Measurements from ENCODE around the gene TBX15.

Gene TBX15

DNA sequence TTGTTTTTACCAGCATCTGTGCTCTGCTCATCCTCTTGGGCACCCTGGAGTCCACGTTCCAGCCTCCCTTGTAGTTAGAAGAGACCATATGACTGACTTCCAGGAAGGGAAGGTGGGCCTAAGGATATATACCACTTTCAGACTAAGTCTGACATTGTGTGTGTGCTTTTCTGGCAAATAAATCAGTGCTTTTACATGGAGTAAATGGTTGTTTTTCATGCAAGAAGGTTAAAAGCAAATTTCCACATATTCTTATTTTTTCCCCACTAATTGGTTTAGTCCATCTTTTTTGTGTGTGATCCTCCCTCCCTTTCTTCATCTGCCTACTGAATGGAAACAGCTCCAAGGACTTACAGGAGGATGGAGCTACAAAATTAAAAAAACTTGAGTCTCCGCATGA lies 119.8 kb downstream of the TBX15 start:
- H3F3A ChIP-seq (ENCODE audit: control insufficient read depth, insufficient read depth) = no peaks in the 10 kb centered on the region
- no peaks in the 10 kb centered on the region for H3K9me3 ChIP-seq (ENCODE audit: control insufficient read depth, insufficient read depth, low read length)
- TF ChIP-seq, protein P1, sequence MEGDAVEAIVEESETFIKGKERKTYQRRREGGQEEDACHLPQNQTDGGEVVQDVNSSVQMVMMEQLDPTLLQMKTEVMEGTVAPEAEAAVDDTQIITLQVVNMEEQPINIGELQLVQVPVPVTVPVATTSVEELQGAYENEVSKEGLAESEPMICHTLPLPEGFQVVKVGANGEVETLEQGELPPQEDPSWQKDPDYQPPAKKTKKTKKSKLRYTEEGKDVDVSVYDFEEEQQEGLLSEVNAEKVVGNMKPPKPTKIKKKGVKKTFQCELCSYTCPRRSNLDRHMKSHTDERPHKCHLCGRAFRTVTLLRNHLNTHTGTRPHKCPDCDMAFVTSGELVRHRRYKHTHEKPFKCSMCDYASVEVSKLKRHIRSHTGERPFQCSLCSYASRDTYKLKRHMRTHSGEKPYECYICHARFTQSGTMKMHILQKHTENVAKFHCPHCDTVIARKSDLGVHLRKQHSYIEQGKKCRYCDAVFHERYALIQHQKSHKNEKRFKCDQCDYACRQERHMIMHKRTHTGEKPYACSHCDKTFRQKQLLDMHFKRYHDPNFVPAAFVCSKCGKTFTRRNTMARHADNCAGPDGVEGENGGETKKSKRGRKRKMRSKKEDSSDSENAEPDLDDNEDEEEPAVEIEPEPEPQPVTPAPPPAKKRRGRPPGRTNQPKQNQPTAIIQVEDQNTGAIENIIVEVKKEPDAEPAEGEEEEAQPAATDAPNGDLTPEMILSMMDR (IDR thresholded peaks at IDR 0.05; ENCODE audit: low read depth, low read length, poor library complexity, severe bottlenecking) = no peak
- no peak for TF ChIP-seq EZH2phosphoT487 (IDR thresholded peaks at IDR 0.05; ENCODE audit: borderline replicate concordance, low read length)
- no peaks in the 10 kb centered on the region for H4K20me1 ChIP-seq (ENCODE audit: control insufficient read depth, insufficient read depth, low read depth, low read length)
- H3K4me1 ChIP-seq (ENCODE audit: control insufficient read depth, low read length) = no peaks in the 10 kb centered on the region
- no peak overlapping the region for H3K27ac ChIP-seq (ENCODE audit: low read depth, low read length)
- H3K36me3 ChIP-seq (ENCODE audit: control insufficient read depth, low read length) = no peaks in the 10 kb centered on the region
- no peaks in the 10 kb centered on the region for H3K9me2 ChIP-seq (replicated peaks; ENCODE audit: control insufficient read depth, low read length)
- no peaks in the 10 kb centered on the region for H3K27me3 ChIP-seq (ENCODE audit: control insufficient read depth, low read length)
- no peaks in the 10 kb centered on the region for H3K79me2 ChIP-seq (ENCODE audit: control insufficient read depth, low read length)
- no peak overlapping the region for H3K4me2 ChIP-seq (ENCODE audit: low read length)
- H3K4me3 ChIP-seq (ENCODE audit: low read length) = no peak overlapping the region

DNA sequence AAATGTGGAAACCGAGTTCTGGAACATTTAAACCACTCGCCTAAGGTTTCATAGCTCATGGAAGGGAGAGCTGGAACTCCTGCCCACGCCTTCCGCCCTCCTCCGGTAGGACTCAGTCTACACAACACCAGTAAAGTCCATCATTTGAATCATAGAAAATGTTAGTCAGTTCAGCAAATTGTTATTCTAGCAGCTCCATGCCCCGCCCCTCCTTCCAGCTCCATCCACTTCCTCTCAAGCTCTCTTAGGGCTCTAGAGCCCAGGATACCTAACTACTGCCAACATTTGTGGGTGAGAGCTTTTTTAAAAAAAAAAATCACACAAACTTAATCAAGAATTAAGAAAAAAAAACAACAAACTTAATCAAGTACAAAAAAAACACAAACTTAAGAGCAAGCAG lies 121.8 kb downstream of the TBX15 start:
- H3F3A ChIP-seq (ENCODE audit: control insufficient read depth, insufficient read depth) = no peaks in the 10 kb centered on the region
- no peak overlapping the region for H3K4me3 ChIP-seq (ENCODE audit: low read length)
- H3K4me2 ChIP-seq (ENCODE audit: low read length) = no peak overlapping the region
- TF ChIP-seq, protein P1 (IDR thresholded peaks at IDR 0.05; ENCODE audit: low read depth, low read length, poor library complexity, severe bottlenecking) = no peak
- no peak for TF ChIP-seq EZH2phosphoT487 (IDR thresholded peaks at IDR 0.05; ENCODE audit: borderline replicate concordance, low read length)
- H4K20me1 ChIP-seq (ENCODE audit: control insufficient read depth, insufficient read depth, low read depth, low read length) = no peaks in the 10 kb centered on the region
- H3K9me3 ChIP-seq (ENCODE audit: control insufficient read depth, insufficient read depth, low read length) = no peaks in the 10 kb centered on the region
- no peaks in the 10 kb centered on the region for H3K27me3 ChIP-seq (ENCODE audit: control insufficient read depth, low read length)
- no peaks in the 10 kb centered on the region for H3K9me2 ChIP-seq (replicated peaks; ENCODE audit: control insufficient read depth, low read length)
- H3K36me3 ChIP-seq (ENCODE audit: control insufficient read depth, low read length) = no peaks in the 10 kb centered on the region
- H3K79me2 ChIP-seq (ENCODE audit: control insufficient read depth, low read length) = no peaks in the 10 kb centered on the region
- H3K4me1 ChIP-seq (ENCODE audit: control insufficient read depth, low read length) = no peaks in the 10 kb centered on the region
- H3K27ac ChIP-seq (ENCODE audit: low read depth, low read length) = no peak overlapping the region

DNA sequence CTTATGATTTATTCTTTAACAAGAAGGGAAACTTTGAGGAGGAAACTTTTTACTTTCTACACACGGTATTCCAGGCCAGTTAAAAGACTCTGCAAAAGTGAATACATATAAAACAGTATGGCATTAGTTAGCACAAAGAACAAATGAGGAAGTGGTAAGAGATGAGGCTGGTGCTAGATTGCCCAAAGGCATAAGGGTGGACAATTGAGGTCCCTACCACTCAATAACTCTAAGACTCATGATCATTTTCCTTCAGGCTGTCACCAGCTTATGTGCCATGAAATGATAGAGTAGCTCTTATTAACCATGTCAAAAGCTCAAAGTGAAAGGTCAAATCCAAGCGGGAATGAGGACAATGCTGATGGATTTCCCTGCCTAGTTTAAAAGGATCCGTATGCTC lies 124.5 kb downstream of the TBX15 start:
- H4K20me1 ChIP-seq (ENCODE audit: control insufficient read depth, insufficient read depth, low read depth, low read length) = no peaks in the 10 kb centered on the region
- H3K4me3 ChIP-seq (ENCODE audit: low read length) = no peak overlapping the region
- no peaks in the 10 kb centered on the region for H3K79me2 ChIP-seq (ENCODE audit: control insufficient read depth, low read length)
- H3K9me3 ChIP-seq (ENCODE audit: control insufficient read depth, insufficient read depth, low read length) = no peaks in the 10 kb centered on the region
- no peak for TF ChIP-seq EZH2phosphoT487 (IDR thresholded peaks at IDR 0.05; ENCODE audit: borderline replicate concordance, low read length)
- TF ChIP-seq, protein P1 (IDR thresholded peaks at IDR 0.05; ENCODE audit: low read depth, low read length, poor library complexity, severe bottlenecking) = no peak
- H3F3A ChIP-seq (ENCODE audit: control insufficient read depth, insufficient read depth) = no peaks in the 10 kb centered on the region
- no peaks in the 10 kb centered on the region for H3K27me3 ChIP-seq (ENCODE audit: control insufficient read depth, low read length)
- H3K9me2 ChIP-seq (replicated peaks; ENCODE audit: control insufficient read depth, low read length) = no peaks in the 10 kb centered on the region
- no peak overlapping the region for H3K4me2 ChIP-seq (ENCODE audit: low read length)
- H3K36me3 ChIP-seq (ENCODE audit: control insufficient read depth, low read length) = no peaks in the 10 kb centered on the region
- H3K27ac ChIP-seq (ENCODE audit: low read depth, low read length) = no peak overlapping the region
- H3K4me1 ChIP-seq (ENCODE audit: control insufficient read depth, low read length) = no peaks in the 10 kb centered on the region

DNA sequence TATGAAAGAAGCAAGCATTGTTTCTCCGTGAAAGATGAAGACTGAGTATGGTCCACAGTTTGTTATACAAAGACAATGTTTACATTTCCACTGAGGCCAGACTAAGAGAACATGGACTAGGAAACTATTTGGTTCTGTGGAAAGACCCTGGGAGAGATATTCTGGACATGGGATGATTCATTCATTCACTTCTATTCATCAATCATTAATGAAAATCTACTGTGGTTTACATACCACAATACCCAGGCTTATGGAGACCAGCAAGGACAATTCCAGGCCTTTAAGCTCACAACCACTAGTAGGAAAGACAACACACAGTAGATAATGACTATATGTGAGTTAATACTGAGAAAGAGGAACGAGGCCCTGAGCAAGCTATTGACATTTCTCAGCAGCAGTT lies 125.4 kb downstream of the TBX15 start:
- H4K20me1 ChIP-seq (ENCODE audit: control insufficient read depth, insufficient read depth, low read depth, low read length) = no peaks in the 10 kb centered on the region
- H3K4me3 ChIP-seq (ENCODE audit: low read length) = no peak overlapping the region
- H3K27me3 ChIP-seq (ENCODE audit: control insufficient read depth, low read length) = no peaks in the 10 kb centered on the region
- no peak overlapping the region for H3K27ac ChIP-seq (ENCODE audit: low read depth, low read length)
- TF ChIP-seq, protein P1 (IDR thresholded peaks at IDR 0.05; ENCODE audit: low read depth, low read length, poor library complexity, severe bottlenecking) = no peak
- TF ChIP-seq EZH2phosphoT487 (IDR thresholded peaks at IDR 0.05; ENCODE audit: borderline replicate concordance, low read length) = no peak
- no peaks in the 10 kb centered on the region for H3K79me2 ChIP-seq (ENCODE audit: control insufficient read depth, low read length)
- no peaks in the 10 kb centered on the region for H3K9me3 ChIP-seq (ENCODE audit: control insufficient read depth, insufficient read depth, low read length)
- H3K4me2 ChIP-seq (ENCODE audit: low read length) = no peak overlapping the region
- H3K4me1 ChIP-seq (ENCODE audit: control insufficient read depth, low read length) = no peaks in the 10 kb centered on the region
- no peaks in the 10 kb centered on the region for H3K36me3 ChIP-seq (ENCODE audit: control insufficient read depth, low read length)
- no peaks in the 10 kb centered on the region for H3K9me2 ChIP-seq (replicated peaks; ENCODE audit: control insufficient read depth, low read length)
- H3F3A ChIP-seq (ENCODE audit: control insufficient read depth, insufficient read depth) = no peaks in the 10 kb centered on the region
